AML-193 (cell line): ENCODE results near the gene SORCS2.

Experiments used
- DNase-seq, 2 experiments: peaks; one replicate each; lab custom pipeline; 2025; lab: John Stamatoyannopoulos, UW

Gene SORCS2

GRCh38 chr4:7510538-7510937 lies 318.2 kb downstream of the SORCS2 start:
- DNase-seq, result no peak

DNA sequence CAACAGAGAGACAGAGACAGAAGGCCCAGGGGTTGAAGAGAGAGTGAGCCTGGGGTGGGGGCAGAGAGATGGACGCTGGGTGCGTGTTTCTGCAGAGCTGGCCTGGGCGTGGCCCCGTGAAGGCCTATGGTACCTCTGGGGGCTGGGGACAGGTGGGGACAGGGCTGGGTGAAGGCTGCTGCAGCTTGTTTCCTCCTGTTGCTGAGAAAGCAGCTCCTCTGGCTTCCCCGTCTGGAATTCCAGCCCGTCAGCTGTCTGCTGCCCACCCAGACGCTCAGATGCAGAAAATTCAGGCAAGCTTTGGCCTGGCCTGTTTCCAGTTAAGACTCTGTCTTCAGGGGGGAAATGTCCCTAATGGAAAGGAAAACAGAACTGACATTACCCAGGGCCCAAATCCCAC lies 319.2 kb downstream of the SORCS2 start:
- no peak for DNase-seq

DNA sequence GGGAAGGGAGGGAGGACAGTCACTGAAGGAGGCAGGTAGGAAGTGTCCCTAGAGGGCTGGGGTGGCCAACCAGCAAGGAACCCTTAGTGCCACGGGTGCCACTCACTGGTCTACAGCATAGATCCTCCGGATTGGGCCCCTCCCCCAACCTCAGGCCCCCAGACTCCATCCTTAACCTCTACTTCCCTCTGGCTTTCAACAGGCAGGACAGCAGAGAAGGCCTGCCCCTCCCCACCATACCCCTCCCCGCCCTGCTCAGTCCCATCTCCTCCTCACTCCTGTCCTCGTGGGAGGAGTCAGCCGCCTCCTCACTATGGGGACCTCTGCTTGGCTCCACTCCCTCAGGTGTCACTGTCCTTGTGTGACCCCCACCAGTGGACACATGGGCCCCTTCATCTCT lies 320.1 kb downstream of the SORCS2 start:
- DNase-seq, result no peak

DNA sequence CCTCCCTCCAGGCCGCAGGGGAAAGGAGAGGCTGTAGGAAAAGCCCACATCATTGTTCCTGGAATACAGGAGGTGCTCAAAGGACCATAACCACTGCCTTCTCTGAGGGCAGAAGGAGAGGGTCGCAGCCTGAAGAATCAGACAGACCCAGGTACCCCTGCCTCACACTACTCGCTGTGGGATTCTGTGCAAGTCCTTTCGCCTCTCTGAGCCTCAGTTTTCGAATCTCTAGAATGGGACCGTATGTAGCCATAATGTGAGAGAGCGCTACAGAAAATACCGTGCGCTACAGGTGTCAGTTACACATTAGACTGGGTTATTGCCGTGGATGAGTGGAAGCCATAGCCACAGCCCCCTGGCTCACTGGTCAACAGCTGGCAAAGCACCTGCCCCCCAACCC lies 320.6 kb downstream of the SORCS2 start:
- DNase-seq, result no peak

DNA sequence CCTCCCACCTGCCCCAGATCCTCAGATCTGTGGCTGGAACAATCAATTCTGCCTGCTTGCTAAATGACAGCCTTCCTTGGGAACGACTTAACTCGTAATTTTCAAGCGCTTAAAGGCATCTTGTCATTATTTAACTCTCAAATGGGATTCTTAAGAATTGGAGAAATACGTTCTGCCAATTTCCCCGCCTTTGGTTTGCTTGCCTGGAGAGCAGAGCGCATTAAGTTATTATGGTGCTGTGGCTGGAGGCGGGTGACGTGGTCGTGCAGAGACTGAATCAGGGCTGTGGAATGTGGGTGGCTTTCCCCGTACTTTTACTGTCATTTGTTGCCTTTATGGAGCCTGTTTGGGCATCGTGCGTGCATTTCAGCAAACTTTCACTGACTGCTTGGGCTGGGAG lies 321.3 kb downstream of the SORCS2 start:
- no peak for DNase-seq

- DNase-seq, result no peak
Observed at GRCh38 chr4:7514281-7514680, 321.9 kb downstream of the SORCS2 start.

DNA sequence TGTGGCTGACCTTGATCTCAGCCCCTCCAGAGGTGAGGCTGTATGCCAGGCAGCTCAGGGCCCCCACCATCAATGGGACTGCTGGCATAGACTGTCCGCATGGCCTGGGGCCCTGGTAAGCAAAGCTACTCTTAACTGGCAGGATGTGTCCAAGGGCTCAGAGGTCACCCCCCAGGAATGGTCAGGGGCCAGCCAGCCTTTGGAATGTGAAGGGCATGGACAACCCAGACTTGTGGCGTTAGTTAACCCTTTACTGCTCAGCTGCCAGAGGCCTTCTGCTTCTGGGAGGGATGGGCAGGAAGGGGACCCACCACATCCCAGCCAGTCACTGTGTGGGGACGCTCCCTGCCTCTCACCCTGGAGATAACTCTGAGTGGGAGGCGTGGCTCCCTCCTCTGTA lies 322.5 kb downstream of the SORCS2 start:
- DNase-seq, result no peak

DNA sequence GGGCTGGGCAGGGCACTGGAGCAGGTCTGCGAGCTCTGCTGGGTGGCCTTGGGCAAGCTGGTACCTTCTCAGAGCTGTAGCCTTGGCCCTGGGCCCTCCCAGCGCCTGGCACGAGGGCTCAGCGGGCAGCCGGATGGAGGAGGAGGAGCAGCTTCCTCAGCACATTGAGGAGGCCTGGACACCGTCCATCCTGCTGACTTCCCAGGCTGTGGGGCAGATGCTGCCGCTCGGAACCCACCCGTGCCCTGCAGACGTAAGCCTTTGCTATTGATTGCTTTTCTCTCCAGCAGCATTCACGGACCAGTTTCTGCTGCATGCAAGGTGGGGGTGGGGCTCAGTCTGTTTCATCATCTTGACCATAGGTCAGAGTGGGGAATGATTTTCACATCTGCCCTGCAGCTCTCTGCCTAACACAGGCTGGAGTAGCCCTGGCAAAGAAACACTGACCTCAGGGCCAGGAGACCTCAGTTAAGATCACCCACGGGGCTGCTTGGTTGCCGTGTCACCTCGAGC lies 323.1 kb downstream of the SORCS2 start:
- no peak for DNase-seq

DNA sequence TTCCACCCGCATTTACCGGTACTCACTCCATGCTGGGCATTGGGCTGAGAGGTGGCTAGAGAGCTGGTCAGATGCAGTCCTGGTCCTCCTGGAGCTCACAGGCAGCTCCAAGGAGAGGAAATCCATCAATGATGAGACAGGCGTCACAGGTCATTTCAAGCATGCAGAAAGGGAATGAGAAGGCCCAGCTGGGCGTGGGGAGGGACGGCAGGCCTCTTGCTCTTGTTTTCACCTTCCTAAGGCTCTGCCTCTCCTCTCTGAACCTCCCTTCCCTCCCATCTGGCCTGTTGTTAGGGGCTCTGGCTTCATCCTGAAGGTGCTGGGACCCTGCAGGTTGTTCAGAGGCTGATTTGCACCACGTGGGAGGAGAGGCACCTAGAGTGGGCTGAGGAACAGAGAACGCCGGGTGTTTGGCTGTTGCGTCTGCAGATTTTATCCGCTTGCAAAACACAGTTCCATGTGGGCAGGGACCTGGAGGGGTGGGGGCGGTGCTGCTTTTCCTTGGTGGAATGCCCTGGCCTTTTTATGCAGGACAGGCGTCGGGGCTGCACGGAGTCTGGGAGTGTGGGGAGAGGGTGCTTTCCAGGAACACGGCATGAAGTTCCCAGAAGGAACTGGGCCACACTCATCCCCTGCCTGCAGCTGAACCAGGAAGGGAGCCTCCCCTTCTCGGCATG lies 323.9 kb downstream of the SORCS2 start:
- DNase-seq, result no peak

DNA sequence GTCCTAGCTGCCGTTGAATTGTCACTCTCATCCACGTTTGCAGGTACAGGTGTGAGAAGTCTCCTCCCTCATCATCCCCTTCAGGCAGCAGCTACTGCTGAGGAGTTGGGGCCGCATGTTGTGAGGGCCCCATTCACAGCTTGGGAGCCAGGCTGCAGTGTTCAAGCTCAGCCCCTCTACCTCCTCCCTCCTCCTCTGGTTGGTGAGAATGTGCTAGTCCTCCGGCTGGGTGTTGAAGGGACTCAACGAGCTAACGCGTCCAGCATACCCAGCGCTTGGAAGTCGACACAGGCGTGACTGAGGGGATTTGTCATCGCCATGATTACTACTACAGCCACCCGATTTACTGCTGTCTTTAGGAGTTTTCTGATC lies 324.4 kb downstream of the SORCS2 start:
- no peak for DNase-seq

DNA sequence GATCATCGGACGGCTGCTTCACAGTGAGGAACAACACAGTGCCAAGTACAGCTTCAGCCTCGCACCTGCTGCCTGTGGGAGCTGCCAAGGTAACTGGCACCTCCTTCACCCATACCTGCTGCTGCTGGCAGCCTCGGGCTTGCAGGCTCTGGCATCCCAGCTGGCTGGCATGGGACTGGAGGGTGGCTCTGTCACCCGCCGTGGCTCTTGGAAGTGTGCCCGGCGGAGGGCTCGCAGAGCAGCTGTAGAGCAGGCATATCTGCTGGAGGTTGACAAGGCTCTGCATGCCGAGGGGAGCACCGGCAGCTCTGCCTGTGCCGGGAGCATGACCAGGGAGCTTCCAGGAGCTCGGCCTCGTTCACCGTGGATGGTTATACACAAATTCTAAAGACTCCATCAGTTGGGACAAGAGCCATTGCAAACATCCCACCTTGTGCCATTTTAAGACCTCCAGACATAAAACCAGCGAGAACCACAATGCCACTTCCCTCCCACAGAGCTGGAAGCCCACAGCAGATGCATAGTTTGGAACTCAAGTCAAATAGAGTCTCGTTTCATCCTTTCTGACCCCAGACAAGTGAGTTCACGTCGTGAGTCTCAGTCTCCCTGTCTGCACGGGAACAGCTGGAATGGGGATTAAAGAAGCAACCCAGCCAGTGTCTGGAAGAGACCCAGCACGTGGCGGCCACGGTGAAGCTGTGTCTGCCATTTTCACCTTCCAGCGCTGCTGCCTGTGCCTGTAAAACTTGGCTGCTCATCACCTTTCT lies 326.7 kb downstream of the SORCS2 start:
- no peak for DNase-seq

GRCh38 chr4:7519638-7520376 lies 327.5 kb downstream of the SORCS2 start:
- no peak for DNase-seq

- no peak for DNase-seq
Observed at GRCh38 chr4:7521666-7522065, 329.3 kb downstream of the SORCS2 start.

- no peak for DNase-seq
Observed at GRCh38 chr4:7522452-7523220, 330.3 kb downstream of the SORCS2 start.

DNA sequence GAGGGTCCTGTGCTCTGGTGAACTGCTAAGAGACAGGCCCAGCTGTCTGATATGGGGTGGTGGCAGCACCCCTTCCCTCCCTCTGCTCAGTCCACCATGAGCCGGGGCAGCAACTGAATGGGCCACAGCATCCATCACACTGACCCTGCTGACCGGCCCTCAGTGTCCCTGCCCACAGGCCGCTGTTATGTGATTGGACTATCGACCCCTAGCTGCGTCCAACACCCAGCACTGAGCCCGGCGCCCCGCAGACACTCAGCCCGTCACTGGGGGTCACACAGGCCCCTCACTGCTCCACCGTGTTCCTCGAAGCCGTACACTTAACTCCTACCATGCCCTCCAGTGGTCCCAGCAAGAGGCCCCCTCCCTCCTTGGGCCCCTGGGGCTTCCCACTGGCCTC lies 331.2 kb downstream of the SORCS2 start:
- DNase-seq, result no peak

GRCh38 chr4:7524064-7524682 lies 331.8 kb downstream of the SORCS2 start:
- no peak for DNase-seq

GRCh38 chr4:7524843-7525242 lies 332.5 kb downstream of the SORCS2 start:
- DNase-seq, result no peak

- no peak for DNase-seq
Observed at GRCh38 chr4:7526491-7526890, 334.2 kb downstream of the SORCS2 start.

DNA sequence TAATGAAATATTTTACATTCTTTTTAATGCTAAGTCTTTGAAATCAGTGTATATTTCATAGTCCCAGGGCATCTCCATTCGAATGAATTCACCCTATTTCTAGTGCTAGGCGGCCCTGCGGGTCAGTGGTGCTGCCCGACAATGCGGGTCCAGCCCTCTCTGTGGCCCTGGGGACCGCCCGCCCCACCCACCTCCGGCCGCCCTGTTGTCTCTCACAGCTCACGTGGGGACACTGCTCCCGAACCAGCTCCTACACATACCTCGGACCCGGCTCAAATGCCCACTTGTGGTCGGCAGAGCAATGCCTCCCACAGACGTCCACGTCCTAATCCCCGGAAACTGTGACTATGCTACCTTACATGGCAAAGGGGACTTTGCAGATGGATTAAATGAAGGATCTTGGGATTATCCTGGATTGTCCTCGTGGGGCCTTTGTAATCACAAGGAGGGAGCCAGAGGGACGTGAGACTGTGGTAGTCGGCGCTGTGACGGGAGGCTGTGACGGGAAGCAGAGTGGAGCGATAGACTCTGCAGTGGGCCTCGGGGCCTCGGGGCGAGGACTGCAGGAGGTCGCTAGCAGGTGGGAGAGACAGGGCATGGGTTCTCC lies 334.7 kb downstream of the SORCS2 start:
- DNase-seq, result no peak

DNA sequence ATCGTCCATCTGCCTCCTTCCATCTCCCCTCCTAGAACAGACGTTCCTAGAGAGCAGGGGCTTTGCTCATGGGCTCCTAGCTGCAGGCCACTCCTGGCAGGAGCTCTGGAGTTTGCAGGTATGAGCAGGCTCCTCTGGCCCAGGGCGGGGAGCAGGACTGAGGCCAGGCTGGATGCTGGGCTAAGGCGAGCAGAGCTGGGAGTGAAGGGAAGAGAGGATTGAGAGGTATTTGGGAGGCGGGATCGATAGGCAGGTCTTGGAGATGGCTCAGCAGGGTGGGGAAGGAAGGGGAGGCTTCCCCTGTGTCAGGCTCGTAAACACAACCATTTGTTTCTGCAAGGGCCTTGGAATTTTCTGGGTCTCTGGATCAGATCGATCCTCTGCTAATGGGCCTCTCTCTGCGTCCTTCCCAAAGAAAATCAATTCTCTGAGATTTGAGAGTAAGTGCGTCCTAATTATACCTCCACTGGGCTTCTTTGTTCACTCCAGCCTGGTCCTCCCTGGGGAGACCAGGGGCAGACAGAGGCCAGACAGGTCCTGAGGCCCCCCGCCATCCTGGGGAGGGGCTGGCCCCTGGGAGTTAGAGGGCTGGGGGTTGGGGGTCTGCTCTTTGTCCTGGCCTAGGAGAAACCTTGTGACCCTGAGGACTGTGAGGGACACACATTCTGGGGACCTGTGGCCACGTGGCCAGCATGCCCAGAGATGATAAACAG lies 337.2 kb downstream of the SORCS2 start:
- no peak for DNase-seq

- DNase-seq, result no peak
Observed at GRCh38 chr4:7530082-7530481, 337.7 kb downstream of the SORCS2 start.
